Caco-2 (cell line): ENCODE results near the gene NLGN1. TPM values are rescaled to one million over a fixed set of nuclear protein-coding genes. Genes with fewer than 3 reads are reported as not detected.

Experiments
- BruUV-seq: library from RNA; stranded (reverse); fragments of 400-500 nt; replicated peaks from 2 replicates; lab custom pipeline; 2021; lab: Mats Ljungman, UMichigan
- CTCF ChIA-PET: fragments of 300-600 bp; sonication (Branson Sonifier 250); formaldehyde crosslinking; loops from one replicate; lab custom pipeline; 2022; ENCODE audit warnings: antibody characterized with exemption; lab: Charles Lee
- POLR2A ChIA-PET: fragments of 300-600 bp; sonication (Branson Sonifier 250); formaldehyde crosslinking; loops from one replicate; lab custom pipeline; 2022; ENCODE audit warnings: antibody characterized with exemption; lab: Charles Lee
- DNase-seq, 2 experiments: peaks; one replicate each; pipeline versions ENCODE4 v3.0.0 to v3.0.0-alpha.2; 2020 to 2022
- H3K27me3 ChIP-seq: replicated peaks from 2 replicates; pipeline ENCODE4 v1.6.0; 2011; ENCODE audit warnings: low read length; ENCODE audit not compliant: control insufficient read depth, insufficient read depth
- H3K36me3 ChIP-seq: 2 replicates; pipeline ENCODE4 v1.5.1; 2011; ENCODE audit warnings: low read length; ENCODE audit not compliant: control insufficient read depth, insufficient read depth
- H3K4me1 ChIP-seq: fragments of 250-450 bp; sonication (Bioruptor Pico); 2 replicates; pipeline ENCODE4 v1.5.1; 2020; ENCODE audit warnings: mild to moderate bottlenecking
- H3K4me3 ChIP-seq: 2 replicates; pipeline ENCODE4 v1.5.1; 2011; ENCODE audit warnings: low read depth, mild to moderate bottlenecking, control low read depth, low read length
- H3K9me3 ChIP-seq: fragments of 250-450 bp; sonication (Bioruptor Pico); 2 replicates; pipeline ENCODE4 v1.5.1; 2020; ENCODE audit warnings: mild to moderate bottlenecking, moderate library complexity
- H3K27ac Mint-ChIP-seq: one replicate; pipeline ENCODE4 v1.8.0; 2022; ENCODE audit warnings: mixed read lengths; ENCODE audit not compliant: unreplicated experiment
- H3K27me3 Mint-ChIP-seq: one replicate; pipeline ENCODE4 v1.8.0; 2022; ENCODE audit warnings: mixed read lengths; ENCODE audit not compliant: insufficient read depth, unreplicated experiment
- H3K36me3 Mint-ChIP-seq: one replicate; pipeline ENCODE4 v1.8.0; 2022; ENCODE audit warnings: mild to moderate bottlenecking, mixed read lengths; ENCODE audit not compliant: insufficient read depth, unreplicated experiment
- H3K4me1 Mint-ChIP-seq: one replicate; pipeline ENCODE4 v1.8.0; 2022; ENCODE audit warnings: low read depth, mixed read lengths; ENCODE audit not compliant: unreplicated experiment
- H3K4me3 Mint-ChIP-seq: one replicate; pipeline ENCODE4 v1.8.0; 2022; ENCODE audit warnings: mild to moderate bottlenecking, moderate library complexity, mixed read lengths; ENCODE audit not compliant: unreplicated experiment
- H3K9me3 Mint-ChIP-seq: one replicate; pipeline ENCODE4 v1.8.0; 2022; ENCODE audit warnings: mixed read lengths; ENCODE audit not compliant: unreplicated experiment
- intact Hi-C: fragments of 100-400 bp; cut with micrococcal nuclease; formaldehyde crosslinking; loops from one replicate; pipeline ENCODE4 v1.10.0; 2022; ENCODE audit not compliant: unreplicated experiment
- total RNA-seq: library from RNA; stranded (reverse); gene quantifications from 2 replicates; pipeline ENCODE4 v1.2.3, GENCODE V29; 2022
- TF ChIP-seq, protein P1 (sequence below), 2 experiments: fragments of 200-600 bp in 1 of 2; IDR thresholded peaks; 1 replicate in 1 of 2; 2 replicates in 1 of 2; pipeline versions ENCODE4 v1.5.1 to v1.8.0; 2011 to 2022; ENCODE audit warnings: antibody characterized with exemption in 1 of 2, control low read depth in 1 of 2, inconsistent platforms in 1 of 2, low read depth in 1 of 2, low read length in 1 of 2, mild to moderate bottlenecking in 1 of 2, moderate library complexity in 1 of 2; ENCODE audit not compliant: insufficient read depth in 1 of 2, severe bottlenecking in 1 of 2, unreplicated experiment in 1 of 2

NLGN1 gene
- total RNA-seq, 1 experiment from 2014 or later, result not detected

DNA sequence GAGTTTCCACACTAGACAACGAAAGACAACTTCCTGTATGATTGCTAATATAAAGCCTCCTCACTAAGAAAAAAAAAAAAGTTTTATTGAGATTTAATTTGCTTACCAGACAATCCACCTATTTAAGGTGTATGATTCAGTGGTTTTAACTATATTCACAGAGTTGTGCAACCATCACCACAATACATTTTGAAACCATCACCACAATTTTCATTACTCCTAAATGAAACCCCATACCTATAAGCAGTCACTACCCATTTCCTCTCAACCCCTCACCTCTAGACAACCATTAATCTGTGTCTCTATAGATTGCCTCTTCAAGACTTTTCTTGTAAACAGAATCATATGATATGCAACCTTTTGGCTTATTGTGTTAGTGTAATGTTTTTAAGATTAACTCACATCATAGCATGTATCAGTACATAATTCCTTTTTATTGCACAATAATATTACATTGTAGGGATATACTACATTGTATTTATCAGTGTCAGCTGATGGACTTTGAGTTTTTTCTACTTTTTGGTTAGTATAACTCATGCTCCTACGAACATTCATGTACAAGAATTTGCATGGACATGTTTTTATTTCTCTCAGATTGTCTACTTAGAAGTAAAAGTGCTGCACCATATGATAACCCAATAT lies 339.7 kb downstream of the NLGN1 start:
- Histone ChIP-seq H3K4me3 (no peak overlapping the region), H3K36me3 (no peaks in the 10 kb centered on the region), H3K9me3 (no peaks in the 10 kb centered on the region), H3K27me3 (no peaks in the 10 kb centered on the region), H3K4me1 (no peaks in the 10 kb centered on the region)
- Mint-ChIP-seq H3K4me3 (no peak overlapping the region), H3K27ac (no peak overlapping the region), H3K27me3 (peaks cover 3% of the 10 kb centered on the region), H3K36me3 (no peaks in the 10 kb centered on the region), H3K4me1 (no peaks in the 10 kb centered on the region), H3K9me3 (no peaks in the 10 kb centered on the region)
- no TSS peak for BruUV-seq
- TF ChIP-seq, protein P1, sequence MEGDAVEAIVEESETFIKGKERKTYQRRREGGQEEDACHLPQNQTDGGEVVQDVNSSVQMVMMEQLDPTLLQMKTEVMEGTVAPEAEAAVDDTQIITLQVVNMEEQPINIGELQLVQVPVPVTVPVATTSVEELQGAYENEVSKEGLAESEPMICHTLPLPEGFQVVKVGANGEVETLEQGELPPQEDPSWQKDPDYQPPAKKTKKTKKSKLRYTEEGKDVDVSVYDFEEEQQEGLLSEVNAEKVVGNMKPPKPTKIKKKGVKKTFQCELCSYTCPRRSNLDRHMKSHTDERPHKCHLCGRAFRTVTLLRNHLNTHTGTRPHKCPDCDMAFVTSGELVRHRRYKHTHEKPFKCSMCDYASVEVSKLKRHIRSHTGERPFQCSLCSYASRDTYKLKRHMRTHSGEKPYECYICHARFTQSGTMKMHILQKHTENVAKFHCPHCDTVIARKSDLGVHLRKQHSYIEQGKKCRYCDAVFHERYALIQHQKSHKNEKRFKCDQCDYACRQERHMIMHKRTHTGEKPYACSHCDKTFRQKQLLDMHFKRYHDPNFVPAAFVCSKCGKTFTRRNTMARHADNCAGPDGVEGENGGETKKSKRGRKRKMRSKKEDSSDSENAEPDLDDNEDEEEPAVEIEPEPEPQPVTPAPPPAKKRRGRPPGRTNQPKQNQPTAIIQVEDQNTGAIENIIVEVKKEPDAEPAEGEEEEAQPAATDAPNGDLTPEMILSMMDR (IDR thresholded peaks at IDR 0.05; ENCODE audit: insufficient read depth in 1 of 2, low read depth in 1 of 2, low read length in 1 of 2, severe bottlenecking in 1 of 2, unreplicated experiment in 1 of 2), result no peak
- no peak for DNase-seq
- CTCF ChIA-PET, result no interaction called here
- POLR2A ChIA-PET, result no interaction called here
- intact Hi-C loops, result no loop called here

DNA sequence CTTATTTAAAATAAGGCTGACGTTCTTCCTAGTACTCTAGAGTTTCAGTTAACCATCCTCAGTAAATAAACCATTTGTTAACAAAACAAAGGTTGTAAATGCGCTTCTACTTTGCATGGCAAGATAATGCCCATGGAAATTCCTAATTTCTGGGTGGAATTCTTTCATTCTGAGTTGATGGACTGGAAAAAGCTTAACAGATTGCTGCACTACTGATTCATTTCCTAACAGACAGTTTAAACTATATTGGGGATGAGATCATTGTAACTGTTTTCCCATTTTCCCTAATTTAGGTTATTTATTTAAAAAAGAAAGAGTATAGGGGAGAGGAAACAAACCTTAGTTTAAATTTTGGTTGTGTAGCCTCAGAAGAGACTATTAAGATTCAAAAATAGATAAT lies 342.2 kb downstream of the NLGN1 start:
- no peaks in the 10 kb centered on the region for H3K27me3 ChIP-seq
- H3K36me3 Mint-ChIP-seq, result no peaks in the 10 kb centered on the region
- no peaks in the 10 kb centered on the region for H3K9me3 Mint-ChIP-seq
- DNase-seq, result no peak
- no peaks in the 10 kb centered on the region for H3K9me3 ChIP-seq
- ChIA-PET CTCF (no interaction called here), POLR2A (no interaction called here)
- H3K4me1 ChIP-seq, result no peaks in the 10 kb centered on the region
- H3K4me3 Mint-ChIP-seq, result no peak overlapping the region
- no peaks in the 10 kb centered on the region for H3K36me3 ChIP-seq
- intact Hi-C loops, result no loop called here
- TF ChIP-seq, protein P1 (IDR thresholded peaks at IDR 0.05; ENCODE audit: insufficient read depth in 1 of 2, low read depth in 1 of 2, low read length in 1 of 2, severe bottlenecking in 1 of 2, unreplicated experiment in 1 of 2), result no peak
- no TSS peak for BruUV-seq
- no peak overlapping the region for H3K27ac Mint-ChIP-seq
- H3K4me1 Mint-ChIP-seq, result no peaks in the 10 kb centered on the region
- H3K27me3 Mint-ChIP-seq, result peaks cover 3% of the 10 kb centered on the region
- H3K4me3 ChIP-seq, result no peak overlapping the region

DNA sequence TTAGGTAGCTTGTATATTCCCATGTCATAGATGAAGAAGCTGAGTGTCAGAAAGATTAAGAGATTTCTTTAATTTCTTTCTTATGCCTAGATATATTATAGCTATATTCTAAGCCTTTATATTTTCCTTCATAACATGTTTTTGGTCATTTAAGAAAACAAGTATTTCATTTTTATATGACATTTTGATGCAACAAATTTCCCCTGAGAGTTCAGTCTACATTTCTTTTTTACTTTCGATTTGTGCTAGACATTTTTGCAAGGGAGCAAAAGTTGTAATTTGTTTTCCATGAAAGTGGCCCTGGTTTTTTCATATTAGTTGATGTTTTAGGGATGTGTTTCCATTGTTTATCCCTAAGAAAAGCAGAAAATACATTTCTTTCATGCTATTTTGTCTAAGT lies 344.9 kb downstream of the NLGN1 start:
- BruUV-seq, result no TSS peak
- DNase-seq, result no peak
- Histone ChIP-seq H3K27me3 (no peaks in the 10 kb centered on the region), H3K9me3 (no peaks in the 10 kb centered on the region), H3K4me1 (no peaks in the 10 kb centered on the region), H3K4me3 (no peak overlapping the region), H3K36me3 (no peaks in the 10 kb centered on the region)
- ChIA-PET POLR2A (no interaction called here), CTCF (no interaction called here)
- no peak overlapping the region for H3K4me3 Mint-ChIP-seq
- intact Hi-C loops, result no loop called here
- H3K36me3 Mint-ChIP-seq, result no peaks in the 10 kb centered on the region
- no peak overlapping the region for H3K27ac Mint-ChIP-seq
- no peaks in the 10 kb centered on the region for H3K9me3 Mint-ChIP-seq
- peaks cover 6% of the 10 kb centered on the region for H3K27me3 Mint-ChIP-seq
- no peaks in the 10 kb centered on the region for H3K4me1 Mint-ChIP-seq
- TF ChIP-seq, protein P1 (IDR thresholded peaks at IDR 0.05; ENCODE audit: insufficient read depth in 1 of 2, low read depth in 1 of 2, low read length in 1 of 2, severe bottlenecking in 1 of 2, unreplicated experiment in 1 of 2), result no peak
